Karpas-422 (cell line): ENCODE data around the gene MRAS. TPM values are rescaled to one million over a fixed set of nuclear protein-coding genes. Genes with fewer than 3 reads are reported as not detected.
"Not testable (repeated sequence)": the region's sequence is repeated elsewhere in the genome, so short reads cannot be mapped to it uniquely, and the experiment has no call there.

Experiments
- DNase-seq: peaks from one replicate; pipeline ENCODE4 v3.0.0-alpha.2; 2015
- H2AFZ ChIP-seq: fragments of 200-600 bp; sonication (generic); 2 replicates; pipeline ENCODE4 v1.6.1; 2014; ENCODE audit warnings: antibody characterized with exemption, low read length, mixed read lengths
- H3K27ac ChIP-seq: fragments of 200-600 bp; sonication (generic); 2 replicates; pipeline ENCODE4 v1.5.1; 2014; ENCODE audit warnings: mild to moderate bottlenecking, low read length, moderate library complexity
- H3K27me3 ChIP-seq: fragments of 200-600 bp; sonication (generic); 2 replicates; pipeline ENCODE4 v1.6.1; 2014; ENCODE audit warnings: low read length, mixed read lengths
- H3K36me3 ChIP-seq: fragments of 200-600 bp; sonication (generic); 2 replicates; pipeline ENCODE4 v1.6.1; 2014; ENCODE audit warnings: low read length, mixed read lengths; ENCODE audit not compliant: insufficient read depth
- H3K4me1 ChIP-seq: fragments of 200-600 bp; sonication (generic); 2 replicates; pipeline ENCODE4 v1.6.1; 2014; ENCODE audit warnings: mild to moderate bottlenecking, low read length, mixed read lengths
- H3K4me2 ChIP-seq: fragments of 200-600 bp; sonication (generic); 2 replicates; pipeline ENCODE4 v1.6.1; 2014; ENCODE audit warnings: low read length, low read depth, mild to moderate bottlenecking; ENCODE audit not compliant: poor library complexity, severe bottlenecking
- H3K4me3 ChIP-seq: fragments of 200-600 bp; sonication (generic); 2 replicates; pipeline ENCODE4 v1.5.1; 2014; ENCODE audit warnings: mild to moderate bottlenecking, antibody characterized with exemption, low read length, mixed read lengths
- H3K79me2 ChIP-seq: fragments of 200-600 bp; sonication (generic); 2 replicates; pipeline ENCODE4 v1.6.1; 2014; ENCODE audit warnings: mild to moderate bottlenecking, low read length, mixed read lengths
- H3K9ac ChIP-seq: fragments of 200-600 bp; sonication (generic); 2 replicates; pipeline ENCODE4 v1.6.0; 2014; ENCODE audit warnings: low read length
- H3K9me2 ChIP-seq: fragments of 200-600 bp; sonication (generic), shearing (Covaris generic); replicated peaks from 2 replicates; pipeline ENCODE4 v1.6.0; 2014; ENCODE audit warnings: mild to moderate bottlenecking, low read length, moderate library complexity; ENCODE audit not compliant: insufficient read depth
- H3K9me3 ChIP-seq: fragments of 300-700, 200-600 bp; sonication (generic); 2 replicates; pipeline ENCODE4 v1.6.1; 2014; ENCODE audit warnings: low read length, mixed read lengths
- H4K20me1 ChIP-seq: fragments of 200-600 bp; sonication (generic); 2 replicates; pipeline ENCODE4 v1.6.1; 2014; ENCODE audit warnings: mild to moderate bottlenecking, antibody characterized with exemption, low read length, low read depth; ENCODE audit not compliant: insufficient read depth
- total RNA-seq: library from RNA; depleted of rRNA; stranded (reverse); fragments of >200 nt; shearing (Covaris generic); gene quantifications from 2 replicates; pipeline ENCODE4 v1.2.3, GENCODE V29; 2014; ENCODE audit warnings: low replicate concordance

The MRAS gene
- total RNA-seq, 1 experiment from 2014 or later: not detected

- Histone ChIP-seq H2AFZ (no peak overlapping the region), H3K27me3 (0 out of 2 replicates have a peak, but pooled peaks cover 2% of the 10 kb centered on the region), H3K36me3 (no peaks in the 10 kb centered on the region), H3K9me3 (no peaks in the 10 kb centered on the region), H3K79me2 (no peaks in the 10 kb centered on the region), H4K20me1 (no peaks in the 10 kb centered on the region), H3K4me2 (no peak overlapping the region), H3K9ac (no peak overlapping the region), H3K4me3 (no peak overlapping the region), H3K27ac (no peak overlapping the region), H3K4me1 (peaks cover 10% of the 10 kb centered on the region), H3K9me2 (no peaks in the 10 kb centered on the region)
- no peak for DNase-seq
Measured at GRCh38 chr3:138373736-138374094, 25.3 kb downstream of the MRAS start.

GRCh38 chr3:138374573-138375134 lies 26.3 kb downstream of the MRAS start:
- DNase-seq: no peak
- H3K9me3 ChIP-seq: no peaks in the 10 kb centered on the region
- H3K79me2 ChIP-seq: no peaks in the 10 kb centered on the region
- H3K4me1 ChIP-seq: peaks cover 10% of the 10 kb centered on the region
- H3K4me3 ChIP-seq: no peak overlapping the region
- H4K20me1 ChIP-seq: no peaks in the 10 kb centered on the region
- no peaks in the 10 kb centered on the region for H3K36me3 ChIP-seq
- H3K4me2 ChIP-seq: no peak overlapping the region
- H3K27me3 ChIP-seq: 0 out of 2 replicates have a peak, but pooled peaks cover 2% of the 10 kb centered on the region
- H3K27ac ChIP-seq: no peak overlapping the region
- no peak overlapping the region for H3K9ac ChIP-seq
- H3K9me2 ChIP-seq: no peaks in the 10 kb centered on the region
- no peak overlapping the region for H2AFZ ChIP-seq

- Histone ChIP-seq H3K9me3 (no peaks in the 10 kb centered on the region), H3K9me2 (no peaks in the 10 kb centered on the region), H3K79me2 (no peaks in the 10 kb centered on the region), H3K9ac (no peak overlapping the region), H3K36me3 (no peaks in the 10 kb centered on the region), H4K20me1 (no peaks in the 10 kb centered on the region), H3K4me1 (peaks cover 10% of the 10 kb centered on the region), H3K27me3 (0 out of 2 replicates have a peak, but pooled peaks cover 2% of the 10 kb centered on the region), H2AFZ (no peak overlapping the region), H3K27ac (no peak overlapping the region), H3K4me2 (no peak overlapping the region), H3K4me3 (no peak overlapping the region)
- no peak for DNase-seq
Measured at GRCh38 chr3:138375447-138375846, 27.1 kb downstream of the MRAS start.

GRCh38 chr3:138376663-138377062 lies 28.3 kb downstream of the MRAS start:
- H3K79me2 ChIP-seq: no peaks in the 10 kb centered on the region
- no peak overlapping the region for H3K4me3 ChIP-seq
- H3K4me2 ChIP-seq: no peak overlapping the region
- no peak overlapping the region for H3K27ac ChIP-seq
- H2AFZ ChIP-seq: no peak overlapping the region
- H3K27me3 ChIP-seq: 0 out of 2 replicates have a peak, but pooled peaks cover 2% of the 10 kb centered on the region
- no peak overlapping the region for H3K9ac ChIP-seq
- no peaks in the 10 kb centered on the region for H3K9me2 ChIP-seq
- H3K9me3 ChIP-seq: no peaks in the 10 kb centered on the region
- H3K36me3 ChIP-seq: no peaks in the 10 kb centered on the region
- DNase-seq: no peak
- H3K4me1 ChIP-seq: no peaks in the 10 kb centered on the region
- H4K20me1 ChIP-seq: no peaks in the 10 kb centered on the region

- not testable (repeated sequence) for H3K27me3 ChIP-seq, H3K9me2 ChIP-seq, H3K79me2 ChIP-seq
Measured at GRCh38 chr3:138377212-138377611, 28.8 kb downstream of the MRAS start.

GRCh38 chr3:138377804-138378203 lies 29.4 kb downstream of the MRAS start:
- no peak overlapping the region for H3K27ac ChIP-seq

More at GRCh38 chr3:138377212-138377611, 28.8 kb downstream of the MRAS start:
- H3K4me3 ChIP-seq, H3K36me3 ChIP-seq, H4K20me1 ChIP-seq, H2AFZ ChIP-seq, H3K4me1 ChIP-seq, H3K9ac ChIP-seq, H3K27ac ChIP-seq, H3K9me3 ChIP-seq, DNase-seq, H3K4me2 ChIP-seq: not testable (repeated sequence)

GRCh38 chr3:138378331-138378730 lies 30.0 kb downstream of the MRAS start:
- Histone ChIP-seq H2AFZ (no peak overlapping the region), H3K4me3 (no peak overlapping the region), H3K9me2 (no peaks in the 10 kb centered on the region), H3K4me2 (no peak overlapping the region), H3K9me3 (no peaks in the 10 kb centered on the region), H3K9ac (no peak overlapping the region), H3K79me2 (no peaks in the 10 kb centered on the region), H3K27me3 (0 out of 2 replicates have a peak, but pooled peaks cover 2% of the 10 kb centered on the region), H3K4me1 (no peaks in the 10 kb centered on the region), H3K27ac (no peak overlapping the region), H4K20me1 (no peaks in the 10 kb centered on the region), H3K36me3 (no peaks in the 10 kb centered on the region)
- DNase-seq: no peak

More at GRCh38 chr3:138377804-138378203, 29.4 kb downstream of the MRAS start:
- H3K4me2 ChIP-seq: no peak overlapping the region
- no peak overlapping the region for H3K4me3 ChIP-seq
- H3K9me3 ChIP-seq: no peaks in the 10 kb centered on the region
- no peak overlapping the region for H3K9ac ChIP-seq
- no peak overlapping the region for H2AFZ ChIP-seq
- no peaks in the 10 kb centered on the region for H3K4me1 ChIP-seq
- H3K36me3 ChIP-seq: no peaks in the 10 kb centered on the region
- 0 out of 2 replicates have a peak, but pooled peaks cover 2% of the 10 kb centered on the region for H3K27me3 ChIP-seq
- no peaks in the 10 kb centered on the region for H3K9me2 ChIP-seq
- H4K20me1 ChIP-seq: no peaks in the 10 kb centered on the region
- DNase-seq: no peak
- H3K79me2 ChIP-seq: no peaks in the 10 kb centered on the region

DNA sequence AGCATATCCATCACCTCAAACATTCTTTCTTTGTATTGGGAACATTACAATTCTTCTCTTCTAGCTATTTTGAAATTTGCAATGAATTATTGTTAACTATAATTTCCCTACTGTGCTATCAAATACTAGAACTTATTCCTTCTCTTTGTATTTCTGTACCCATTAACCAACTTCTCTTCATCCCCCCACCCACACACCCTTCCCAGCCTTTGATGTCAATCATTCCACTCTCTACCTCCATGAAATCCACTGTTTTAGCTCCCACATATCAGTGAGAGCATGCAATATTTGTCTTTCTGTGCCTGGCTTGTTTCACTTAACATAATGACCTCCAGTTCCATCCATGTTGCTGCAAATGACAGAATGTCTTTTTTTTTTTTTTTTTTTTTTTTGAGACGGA lies 30.6 kb downstream of the MRAS start:
- no peak for DNase-seq
- Histone ChIP-seq H3K36me3 (no peaks in the 10 kb centered on the region), H2AFZ (no peak overlapping the region), H3K9me3 (no peaks in the 10 kb centered on the region), H4K20me1 (no peaks in the 10 kb centered on the region), H3K4me2 (no peak overlapping the region), H3K9me2 (no peaks in the 10 kb centered on the region), H3K27me3 (0 out of 2 replicates have a peak, but pooled peaks cover 2% of the 10 kb centered on the region), H3K79me2 (no peaks in the 10 kb centered on the region), H3K9ac (no peak overlapping the region), H3K4me3 (no peak overlapping the region), H3K4me1 (no peaks in the 10 kb centered on the region), H3K27ac (no peak overlapping the region)
